Vagina (tissue), 2 donors: ENCODE results near the gene PANK4.

ENCODE experiments used
- POLR2A ChIP-seq, 2 donors: fragments of 450-650 bp; IDR thresholded peaks; one replicate each; pipeline ENCODE4 v1.6.1; 2017; ENCODE audit warnings: antibody characterized with exemption in 2 of 2, mild to moderate bottlenecking in 2 of 2, moderate library complexity in 2 of 2
- POLR2AphosphoS5 ChIP-seq, 2 donors: sonication (generic); formaldehyde crosslinking; IDR thresholded peaks; one replicate each; pipeline ENCODE4 v1.9.0; 2017; ENCODE audit warnings: antibody characterized with exemption in 2 of 2, mild to moderate bottlenecking in 2 of 2, low read depth in 1 of 2; ENCODE audit not compliant: insufficient read depth in 1 of 2
- TF ChIP-seq, protein P1 (sequence below), 3 experiments: fragments of 450-650 bp in 2 of 3; fragments of 200-600 bp in 1 of 3; sonication (generic) in 1 of 3; IDR thresholded peaks; one replicate each; pipeline ENCODE4 v1.5.1; 2017 to 2019; ENCODE audit warnings: antibody characterized with exemption in 3 of 3, mild to moderate bottlenecking in 2 of 3, moderate library complexity in 2 of 3

DNA sequence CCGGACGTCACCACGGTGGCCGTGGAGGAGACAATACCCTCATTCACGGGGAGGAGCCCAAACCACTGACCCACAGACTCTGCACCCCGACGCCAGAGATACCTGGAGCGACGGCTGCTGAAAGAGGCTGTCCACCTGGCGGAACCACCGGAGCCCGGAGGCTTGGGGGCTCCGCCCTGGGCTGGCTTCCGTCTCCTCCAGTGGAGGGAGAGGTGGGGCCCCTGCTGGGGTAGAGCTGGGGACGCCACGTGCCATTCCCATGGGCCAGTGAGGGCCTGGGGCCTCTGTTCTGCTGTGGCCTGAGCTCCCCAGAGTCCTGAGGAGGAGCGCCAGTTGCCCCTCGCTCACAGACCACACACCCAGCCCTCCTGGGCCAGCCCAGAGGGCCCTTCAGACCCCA, 36.8 kb upstream of the PANK4 start:
- TF ChIP-seq POLR2AphosphoS5 (IDR thresholded peaks at IDR 0.05; ENCODE audit: insufficient read depth in 1 of 2, low read depth in 1 of 2) (no peak), POLR2A (IDR thresholded peaks at IDR 0.05) (no peak)
- TF ChIP-seq, protein P1, sequence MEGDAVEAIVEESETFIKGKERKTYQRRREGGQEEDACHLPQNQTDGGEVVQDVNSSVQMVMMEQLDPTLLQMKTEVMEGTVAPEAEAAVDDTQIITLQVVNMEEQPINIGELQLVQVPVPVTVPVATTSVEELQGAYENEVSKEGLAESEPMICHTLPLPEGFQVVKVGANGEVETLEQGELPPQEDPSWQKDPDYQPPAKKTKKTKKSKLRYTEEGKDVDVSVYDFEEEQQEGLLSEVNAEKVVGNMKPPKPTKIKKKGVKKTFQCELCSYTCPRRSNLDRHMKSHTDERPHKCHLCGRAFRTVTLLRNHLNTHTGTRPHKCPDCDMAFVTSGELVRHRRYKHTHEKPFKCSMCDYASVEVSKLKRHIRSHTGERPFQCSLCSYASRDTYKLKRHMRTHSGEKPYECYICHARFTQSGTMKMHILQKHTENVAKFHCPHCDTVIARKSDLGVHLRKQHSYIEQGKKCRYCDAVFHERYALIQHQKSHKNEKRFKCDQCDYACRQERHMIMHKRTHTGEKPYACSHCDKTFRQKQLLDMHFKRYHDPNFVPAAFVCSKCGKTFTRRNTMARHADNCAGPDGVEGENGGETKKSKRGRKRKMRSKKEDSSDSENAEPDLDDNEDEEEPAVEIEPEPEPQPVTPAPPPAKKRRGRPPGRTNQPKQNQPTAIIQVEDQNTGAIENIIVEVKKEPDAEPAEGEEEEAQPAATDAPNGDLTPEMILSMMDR (IDR thresholded peaks at IDR 0.05) = no peak
